Keratinocyte (primary cell): ENCODE measurements around the gene SLC39A8.

Experiments
- CTCF ChIP-seq, 3 experiments: IDR thresholded peaks in 1 of 3; conservative IDR thresholded peaks in 1 of 3; optimal IDR thresholded peaks in 1 of 3; 2 replicates in 2 of 3; 3 replicates in 1 of 3; pipeline versions ENCODE3 to v1.5.1; 2011; ENCODE audit warnings: low read length in 3 of 3, mild to moderate bottlenecking in 3 of 3, moderate library complexity in 2 of 3, control low read depth in 1 of 3, inconsistent platforms in 1 of 3; ENCODE audit not compliant: insufficient read depth in 2 of 3; ENCODE audit errors: extremely low read depth in 1 of 3
- EZH2 ChIP-seq: IDR thresholded peaks from one replicate; pipeline ENCODE4 v1.6.1; 2012; ENCODE audit warnings: inconsistent platforms, mild to moderate bottlenecking, low read length, moderate library complexity

GRCh38 chr4:102312417-102312816 lies 32.9 kb downstream of the SLC39A8 start:
- TF ChIP-seq CTCF (optimal IDR thresholded peaks at IDR 0.05 in 1 of 3, IDR thresholded peaks at IDR 0.05 in 1 of 3, conservative IDR thresholded peaks at IDR 0.05 in 1 of 3; ENCODE audit: extremely low read depth in 1 of 3, insufficient read depth in 2 of 3, low read length in 3 of 3) (no peak), EZH2 (no peak)
